ENCODE results near the gene BTBD9.

The BTBD9 gene

GRCh38 chr6:38403548-38403947, 236.2 kb downstream of the BTBD9 start:
- DNase-seq (ENCODE audit: extremely low spot score): no peak
- POLR2A ChIA-PET: no interaction called here
- TF ChIP-seq CTCF (IDR thresholded peaks at IDR 0.05; ENCODE audit: control extremely low read depth, extremely low read depth, low read depth, missing control alignments): no peak
- CTCF ChIA-PET: no interaction called here

GRCh38 chr6:38400764-38401163, 239.0 kb downstream of the BTBD9 start:
- no peak for TF ChIP-seq CTCF (IDR thresholded peaks at IDR 0.05; ENCODE audit: control extremely low read depth, extremely low read depth, low read depth, missing control alignments)
- no peak for DNase-seq (ENCODE audit: extremely low spot score)
- CTCF ChIA-PET: no interaction called here
- POLR2A ChIA-PET: no interaction called here

- ChIA-PET POLR2A (no interaction called here), CTCF (no interaction called here)
- DNase-seq (ENCODE audit: extremely low spot score): no peak
- TF ChIP-seq CTCF (IDR thresholded peaks at IDR 0.05; ENCODE audit: control extremely low read depth, extremely low read depth, low read depth, missing control alignments): no peak
These were observed 239.6 kb downstream of the BTBD9 start for GRCh38 chr6:38400101-38400500.

GRCh38 chr6:38396209-38396608, 243.5 kb downstream of the BTBD9 start:
- DNase-seq (ENCODE audit: extremely low spot score): no peak
- CTCF ChIA-PET: interaction anchor here (2.9 kb wide), 1 partner anchor 10 kb away, joined by 8 read pairs; no protein-coding TSS in a partner anchor
- TF ChIP-seq CTCF (IDR thresholded peaks at IDR 0.05; ENCODE audit: control extremely low read depth, extremely low read depth, low read depth, missing control alignments): no peak
- POLR2A ChIA-PET: no interaction called here

GRCh38 chr6:38393986-38394385, 245.7 kb downstream of the BTBD9 start:
- no peak for TF ChIP-seq CTCF (IDR thresholded peaks at IDR 0.05; ENCODE audit: control extremely low read depth, extremely low read depth, low read depth, missing control alignments)
- CTCF ChIA-PET: no interaction called here
- no peak for DNase-seq (ENCODE audit: extremely low spot score)
- POLR2A ChIA-PET: no interaction called here

- POLR2A ChIA-PET: interaction anchor here (0.7 kb wide), 1 partner anchor 159 kb away, joined by 4 read pairs; no protein-coding TSS in a partner anchor
- no peak for DNase-seq (ENCODE audit: extremely low spot score)
- CTCF ChIA-PET: interaction anchor here (1.0 to 1.4 kb wide), 3 partner anchors 16 to 166 kb away, joined by 3 to 4 read pairs (median 3); no protein-coding TSS in a partner anchor
These were observed 247.8 kb downstream of the BTBD9 start for GRCh38 chr6:38391626-38392579.

More at GRCh38 chr6:38391626-38392579, 247.8 kb downstream of the BTBD9 start:
- no peak for TF ChIP-seq CTCF (IDR thresholded peaks at IDR 0.05; ENCODE audit: control extremely low read depth, extremely low read depth, low read depth, missing control alignments)

Data from GM10248 (cell line).